ENCODE results near the gene GAS6. TPM values are rescaled to one million over a fixed set of nuclear protein-coding genes. Genes with fewer than 3 reads are reported as not detected.

Gene GAS6
- polyA plus RNA-seq, 1 donor = 36.0 TPM

DNA sequence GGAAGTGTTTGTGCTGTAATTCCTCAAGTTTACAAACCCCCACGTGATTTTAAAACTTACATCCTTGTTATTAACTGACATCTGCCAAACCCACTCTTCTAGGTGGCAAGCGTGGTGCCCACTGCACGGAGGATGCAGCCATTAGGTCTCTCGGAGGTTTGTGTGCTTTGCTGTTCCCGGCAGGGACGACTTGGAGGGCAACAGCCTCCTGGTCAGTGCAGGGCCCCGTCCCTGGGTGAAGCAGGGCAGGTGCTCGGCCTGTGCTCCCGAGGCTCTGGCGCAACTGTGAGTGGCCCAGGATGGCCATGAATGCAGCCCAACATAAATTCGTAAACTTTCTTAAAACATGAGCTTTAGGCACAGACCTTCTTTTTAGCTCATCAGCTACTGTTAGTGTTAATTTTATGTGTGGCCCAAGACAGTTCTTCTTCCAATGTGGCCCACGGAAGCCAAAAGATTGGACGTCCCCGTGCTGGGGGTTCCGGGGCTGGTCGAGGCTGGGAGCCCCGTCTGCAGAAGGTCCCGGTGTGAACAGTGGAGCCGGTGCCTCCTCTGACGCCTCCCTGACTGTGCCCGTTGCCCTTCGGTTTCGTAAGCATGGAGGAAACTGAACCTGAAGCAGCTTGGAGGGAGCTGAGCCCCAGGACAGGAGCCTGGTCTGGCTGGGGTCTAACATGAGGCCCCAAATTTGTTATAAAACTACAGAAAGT, 11.9 kb downstream of the GAS6 start:
- DNase-seq (ENCODE audit: low read depth) = no peak

DNA sequence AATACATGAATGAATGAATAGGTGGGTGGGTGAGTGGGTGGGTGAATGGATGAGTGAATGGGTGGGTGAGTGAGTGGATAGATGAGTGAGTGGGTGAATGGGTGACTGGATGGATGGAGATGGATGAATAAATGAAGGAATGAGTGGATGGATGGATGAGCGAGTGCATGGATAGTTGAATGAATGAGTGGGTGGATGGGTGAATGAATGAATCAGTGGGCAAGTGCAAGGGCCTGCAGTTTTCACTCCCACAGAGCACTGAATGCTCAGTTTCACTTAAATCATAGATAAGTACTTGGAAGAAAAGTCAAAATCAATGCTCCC, 12.4 kb downstream of the GAS6 start:
- no peak for DNase-seq (ENCODE audit: low read depth)

- DNase-seq (ENCODE audit: low read depth) = no peak
These were observed 13.0 kb downstream of the GAS6 start for GRCh38 chr13:113850722-113851479.

DNA sequence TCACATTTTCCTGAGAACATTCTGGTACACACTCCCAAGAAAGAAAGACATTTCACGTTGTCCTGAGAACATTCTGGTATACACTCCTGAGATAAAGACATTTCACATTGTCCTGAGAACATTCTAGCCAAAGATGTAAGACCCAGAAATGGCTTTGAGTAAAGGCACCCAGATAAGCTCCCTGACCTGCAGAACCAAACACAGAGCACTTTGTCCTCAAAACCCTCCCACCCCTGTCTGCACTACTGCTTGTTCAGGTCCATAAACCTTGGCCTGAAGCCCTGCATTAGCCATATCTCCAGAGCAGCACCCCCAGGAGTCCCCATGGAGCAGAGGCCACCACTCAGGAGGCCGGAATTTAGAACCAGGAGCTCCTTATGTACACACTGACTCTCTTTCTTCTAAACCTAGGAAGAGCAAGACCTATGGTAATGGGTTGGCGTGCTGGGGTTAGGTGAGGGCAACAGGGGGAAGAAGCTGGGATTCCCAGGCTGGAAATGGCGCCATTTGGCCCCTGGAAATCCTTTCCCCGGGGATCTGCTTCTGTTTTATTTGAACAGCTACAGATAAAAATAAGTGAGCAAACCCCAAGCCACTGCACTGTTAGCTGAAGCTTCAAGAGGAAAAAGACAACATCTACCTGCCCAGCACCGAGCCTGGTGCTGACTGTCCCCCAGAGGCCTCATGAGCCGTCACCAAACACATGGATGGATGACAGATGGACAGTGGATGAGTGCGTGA, 13.7 kb downstream of the GAS6 start:
- no peak for DNase-seq (ENCODE audit: low read depth)

DNA sequence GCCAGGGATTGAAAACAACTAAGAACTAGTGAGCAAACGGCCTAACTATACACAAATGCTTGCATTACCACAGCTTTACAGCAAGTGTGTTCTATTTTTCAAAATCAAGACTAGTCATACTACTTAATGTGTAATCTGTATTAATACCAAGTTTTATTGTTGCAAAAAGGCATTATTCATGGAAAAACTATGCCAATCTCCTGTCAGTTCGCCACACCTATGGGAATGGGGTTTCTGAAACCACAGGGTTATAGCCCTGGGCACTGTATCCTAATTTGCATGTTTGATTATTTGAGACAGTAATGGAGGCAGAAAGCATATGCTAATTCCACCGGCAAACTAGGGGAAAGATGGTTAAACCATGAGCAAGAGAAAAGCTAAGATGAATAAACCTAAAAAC, 14.3 kb downstream of the GAS6 start:
- no peak for DNase-seq (ENCODE audit: low read depth)

DNA sequence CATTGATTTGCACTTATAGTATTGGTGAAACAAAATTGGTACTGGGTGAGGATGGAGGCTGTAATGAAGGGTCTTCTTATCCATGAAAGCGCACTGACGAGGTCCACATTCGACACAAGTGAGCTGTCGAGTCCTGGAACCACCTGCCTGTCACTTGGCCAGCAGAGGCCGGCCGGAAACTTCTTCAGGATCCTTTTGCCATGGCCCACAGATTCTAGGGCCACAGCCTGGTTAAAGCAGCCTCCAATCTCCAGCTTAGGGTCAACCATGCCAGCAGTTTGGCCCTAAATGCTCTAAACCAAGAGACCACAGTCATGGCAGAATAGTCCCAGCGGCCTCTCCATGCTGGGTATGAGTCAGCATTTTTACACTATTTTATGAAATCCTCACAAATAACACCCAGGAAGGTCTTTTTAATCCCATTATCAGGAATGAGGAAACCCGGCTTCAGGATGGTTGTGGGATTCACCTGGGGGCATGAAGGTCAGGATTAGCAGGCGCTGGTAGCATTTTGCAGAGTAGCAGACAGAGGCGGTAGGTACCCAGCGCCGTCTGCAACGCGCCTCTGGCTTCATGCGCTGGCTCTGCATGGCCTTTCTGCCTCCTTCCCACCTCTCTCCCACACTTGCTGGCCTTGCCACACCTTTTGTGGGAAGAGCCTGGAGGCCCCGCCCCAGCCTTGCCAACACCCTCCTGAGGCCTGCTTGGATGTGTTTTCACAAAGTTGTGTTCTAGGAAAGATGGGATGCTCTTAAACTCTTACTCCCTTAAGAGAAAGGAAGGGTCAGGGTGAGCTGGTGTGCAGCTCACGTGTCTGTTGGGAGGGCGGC, 15.2 kb downstream of the GAS6 start:
- DNase-seq (ENCODE audit: low read depth) = no peak

GRCh38 chr13:113848020-113848419, 15.9 kb downstream of the GAS6 start:
- DNase-seq (ENCODE audit: low read depth) = no peak

DNA sequence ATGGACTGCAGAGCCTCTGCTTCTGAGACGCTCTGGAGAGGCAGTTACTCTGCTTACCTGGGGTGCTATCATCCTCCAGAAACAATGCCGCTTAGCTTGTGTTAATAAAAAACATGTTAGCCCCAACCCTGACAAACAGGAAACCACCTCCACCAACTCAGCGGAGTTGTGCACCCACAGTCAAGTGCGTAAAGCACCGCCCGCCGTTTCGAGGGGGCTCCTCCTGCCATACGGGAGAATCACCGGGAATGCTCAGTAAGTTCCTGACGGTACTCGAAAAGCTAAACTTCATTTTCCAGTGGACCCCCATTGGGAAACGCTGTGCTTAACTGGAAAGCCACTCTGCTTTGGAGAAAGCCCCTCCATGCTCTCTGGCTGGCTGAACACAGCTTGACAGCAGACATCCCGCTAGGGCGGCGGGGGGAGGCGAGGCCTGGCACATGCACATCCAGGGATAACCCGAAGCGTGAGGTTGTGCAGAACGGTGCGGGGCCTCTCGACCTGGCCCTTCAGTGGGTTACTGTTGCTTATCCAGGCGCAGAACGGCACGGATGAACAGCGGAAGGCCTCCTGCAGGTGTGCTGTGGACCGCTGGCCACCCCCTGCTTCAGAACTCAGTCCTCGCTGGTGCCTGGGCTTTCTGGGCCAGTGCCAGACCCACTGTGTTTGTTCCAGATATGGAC, 17.1 kb downstream of the GAS6 start:
- no peak for DNase-seq (ENCODE audit: low read depth)

DNA sequence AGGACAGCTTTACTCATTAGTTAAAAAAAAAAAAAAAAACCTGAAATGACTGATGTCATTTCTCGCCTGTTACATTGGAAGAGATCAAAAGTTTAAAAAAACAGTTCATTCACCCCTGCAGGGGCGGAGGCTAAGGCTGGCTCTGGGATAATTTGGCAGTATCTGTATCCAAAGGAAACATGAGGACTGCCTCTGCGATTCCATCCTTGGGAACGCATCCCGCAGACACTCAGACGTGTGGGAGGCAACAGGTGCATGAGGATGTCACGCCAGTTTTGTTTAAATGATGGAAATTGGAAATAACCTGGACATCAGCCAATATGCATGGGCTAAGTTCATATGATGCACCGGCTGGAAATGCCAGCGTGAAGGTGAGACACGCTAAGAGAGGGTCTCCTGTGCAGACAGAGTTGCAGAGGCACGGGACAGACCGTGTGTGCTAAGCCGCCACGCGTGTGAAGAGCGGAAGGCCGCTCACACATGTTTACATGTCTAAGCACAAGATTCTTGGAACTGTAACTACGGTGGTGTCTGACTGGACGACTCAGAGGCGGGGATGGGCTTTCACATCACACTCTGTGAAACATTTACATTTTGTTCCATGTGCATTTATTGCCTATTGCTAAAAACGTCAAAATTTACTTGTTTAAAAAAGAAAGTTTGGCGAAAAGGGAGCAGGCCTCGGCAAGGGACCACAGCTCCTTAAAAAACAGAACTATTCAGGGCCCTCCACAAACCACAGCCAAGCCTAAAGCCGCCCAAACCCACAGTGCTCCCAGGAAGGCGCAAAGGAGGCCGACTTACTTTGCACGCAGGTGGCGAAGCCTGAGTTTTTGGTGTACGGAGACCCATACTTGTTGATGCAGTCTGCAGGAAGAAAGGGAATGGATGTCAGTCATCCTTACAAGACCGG, 17.9 kb downstream of the GAS6 start:
- DNase-seq (ENCODE audit: low read depth) = no peak

GRCh38 chr13:113845055-113845454, 18.8 kb downstream of the GAS6 start:
- DNase-seq (ENCODE audit: low read depth) = no peak

- no peak for DNase-seq (ENCODE audit: low read depth)
These were observed 19.9 kb downstream of the GAS6 start for GRCh38 chr13:113843864-113844556.

DNA sequence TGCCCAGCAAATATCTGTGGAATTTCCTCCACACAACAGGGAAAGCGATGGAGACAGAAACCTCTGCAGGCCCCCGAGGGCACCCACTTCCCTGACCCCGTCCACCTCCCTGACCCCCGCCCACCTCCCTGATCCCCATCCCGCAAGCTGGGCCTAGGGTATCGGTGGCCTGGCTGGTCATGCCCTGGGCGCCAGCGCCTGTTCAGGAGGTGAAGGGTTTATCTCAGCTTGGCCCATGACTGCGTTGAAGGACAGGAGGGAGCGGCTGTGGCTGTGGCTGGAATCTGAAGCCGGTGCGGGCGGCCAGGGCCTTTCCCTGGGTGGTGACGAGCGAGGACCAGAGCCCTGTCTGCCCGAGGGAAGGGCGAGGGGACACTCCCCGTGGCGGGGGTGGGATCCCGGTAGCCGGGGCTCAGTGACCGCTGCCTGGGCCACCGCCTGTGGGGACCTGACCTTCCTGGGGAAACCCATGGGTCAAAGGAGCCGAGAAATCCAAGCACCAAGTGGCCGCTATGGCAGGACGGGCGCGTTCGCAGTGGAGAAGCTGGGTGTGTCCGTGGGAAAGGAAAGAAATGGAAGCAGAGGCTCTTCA, 20.7 kb downstream of the GAS6 start:
- DNase-seq (ENCODE audit: low read depth) = no peak

DNA sequence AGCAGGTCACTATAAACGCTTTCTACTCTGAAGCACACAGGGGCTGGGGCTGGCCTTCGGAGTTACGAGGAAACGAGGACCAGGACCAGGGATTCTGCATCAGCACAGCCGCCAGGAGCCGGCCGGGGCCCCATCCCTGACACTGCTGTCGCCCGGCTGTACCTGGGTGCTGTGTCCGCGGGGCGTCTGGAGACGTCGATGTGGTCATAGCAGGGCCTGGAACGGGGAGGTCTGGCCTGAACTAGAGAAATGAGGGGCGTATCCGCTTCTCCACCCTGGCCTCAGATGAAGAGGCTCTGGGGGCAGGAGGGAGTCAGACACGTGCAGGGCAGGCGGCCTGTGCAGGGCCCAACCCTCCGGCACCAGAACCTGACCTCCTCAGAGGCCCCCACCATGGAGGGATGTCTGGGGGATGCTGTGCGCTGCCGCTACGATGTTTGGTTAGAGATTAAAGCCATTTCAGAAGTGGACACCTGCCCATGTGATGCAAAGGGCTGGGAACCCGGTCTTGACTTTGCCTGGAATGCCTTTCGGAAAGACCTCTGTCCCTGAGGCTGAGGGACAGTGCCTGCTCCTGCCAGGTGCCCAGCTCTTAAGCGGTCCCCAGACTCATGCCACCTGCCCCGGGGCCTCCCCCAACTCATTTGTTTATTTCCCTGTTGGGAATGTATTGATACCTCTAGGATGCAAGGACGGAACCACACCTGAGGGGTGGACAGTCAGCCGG, 21.4 kb downstream of the GAS6 start:
- DNase-seq (ENCODE audit: low read depth) = no peak

DNA sequence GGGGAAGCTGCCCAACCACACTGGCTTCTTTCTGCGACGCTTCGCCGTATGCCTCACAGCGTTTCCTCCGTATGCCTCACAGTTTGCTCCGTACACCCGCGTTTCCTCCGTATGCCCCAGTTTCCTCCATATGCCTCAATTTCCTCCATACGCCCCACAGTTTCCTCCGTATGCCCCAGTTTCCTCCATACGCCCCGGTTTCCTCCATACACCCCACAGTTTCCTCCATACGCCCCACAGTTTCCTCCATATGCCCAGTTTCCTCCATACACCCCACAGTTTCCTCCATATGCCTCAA, 22.6 kb downstream of the GAS6 start:
- no peak for DNase-seq (ENCODE audit: low read depth)

DNA sequence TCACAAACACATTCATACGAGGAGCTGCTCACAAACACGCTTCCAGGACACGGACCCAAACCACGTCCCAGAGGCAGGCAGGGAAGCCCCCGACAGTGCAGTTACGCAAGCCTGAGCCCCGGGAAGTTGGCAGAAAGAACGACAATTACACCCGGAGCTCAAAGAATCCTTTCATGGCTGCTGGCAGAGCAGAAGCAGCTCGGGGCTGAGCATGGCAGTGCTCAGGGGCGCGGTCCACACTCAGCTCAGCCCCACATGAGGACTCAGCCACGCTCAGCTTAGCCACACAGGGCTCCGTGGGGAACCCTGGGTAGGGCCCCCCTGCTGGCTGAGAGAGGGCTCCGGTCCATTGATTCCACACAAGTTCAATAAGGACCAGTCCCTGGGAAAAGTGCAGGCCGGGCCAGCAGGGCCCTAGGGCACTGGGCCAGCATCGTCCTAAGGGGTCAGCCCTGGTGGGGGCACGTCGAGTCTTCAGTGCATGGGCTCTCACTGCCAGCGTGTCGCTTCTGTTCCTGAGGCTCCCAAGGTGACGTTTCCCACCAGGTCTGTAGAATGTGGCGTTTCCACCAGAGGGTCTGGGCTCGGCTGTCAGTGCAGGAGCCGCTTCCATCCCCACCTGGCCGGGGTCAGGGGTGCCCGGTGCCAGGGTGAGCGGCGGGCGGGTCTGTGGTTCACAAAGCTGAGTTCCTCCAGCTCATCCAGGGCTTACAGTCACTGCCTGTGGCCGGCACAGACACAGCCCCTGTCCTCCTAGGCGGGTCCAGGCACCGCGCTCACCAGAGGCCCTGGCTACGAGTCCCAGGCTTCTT, 23.1 kb downstream of the GAS6 start:
- DNase-seq (ENCODE audit: low read depth) = no peak

- no peak for DNase-seq (ENCODE audit: low read depth)
These were observed 24.2 kb downstream of the GAS6 start for GRCh38 chr13:113839536-113840204.

DNA sequence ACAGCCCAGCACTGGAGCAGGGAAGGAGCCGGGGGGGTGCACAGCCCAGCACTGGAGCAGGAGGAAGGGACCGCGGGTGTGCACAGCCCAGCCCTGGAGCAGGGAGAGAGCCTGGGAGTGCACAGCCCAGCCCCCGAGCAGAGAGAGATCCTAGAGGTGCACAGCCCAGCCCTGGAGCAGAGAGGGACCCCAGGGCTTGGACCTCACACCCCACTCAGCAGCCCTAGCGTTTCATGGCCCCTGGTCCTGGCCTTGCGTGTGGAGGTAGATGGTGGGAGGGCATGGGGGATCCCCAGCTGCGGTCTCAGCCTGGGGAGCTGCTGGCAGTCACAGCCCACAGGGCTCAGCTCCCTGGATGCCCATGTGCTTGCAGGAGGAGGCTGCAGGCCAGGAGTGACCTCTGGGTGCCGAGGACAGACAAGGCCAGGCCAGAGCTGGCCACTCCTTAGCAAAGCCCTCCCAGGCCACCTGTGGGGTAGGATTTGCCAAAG, 25.1 kb downstream of the GAS6 start:
- no peak for DNase-seq (ENCODE audit: low read depth)

Measured in forelimb muscle (tissue), 1 donor.